ENCODE results near the gene MAP7D3. TPM values are rescaled to one million over a fixed set of nuclear protein-coding genes. Genes with fewer than 3 reads are reported as not detected.

The MAP7D3 gene
- polyA plus RNA-seq, 1 donor from 2014 or later = 0.68 TPM

DNA sequence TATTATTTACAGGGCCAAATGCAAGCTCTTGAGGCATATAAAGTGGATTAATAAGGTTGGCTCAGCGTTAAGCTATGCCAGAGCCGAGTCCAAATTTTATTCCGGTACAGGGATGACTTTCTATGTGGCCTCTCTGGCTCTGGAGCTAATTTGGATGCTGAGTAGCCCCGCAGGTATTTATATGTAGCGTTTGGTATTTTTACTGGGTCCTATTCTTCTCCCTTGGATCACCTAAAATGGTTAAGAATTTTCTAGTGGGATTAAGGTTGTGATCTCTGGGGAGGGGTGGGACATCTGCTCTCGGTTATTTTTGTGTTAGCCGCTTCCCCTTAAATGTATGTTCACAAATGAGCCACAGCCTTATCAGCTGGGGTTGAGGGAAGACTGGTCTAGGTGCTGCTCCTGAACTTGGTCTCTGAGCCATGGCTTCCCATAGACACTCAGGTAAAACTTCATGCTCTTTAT, 54.5 kb downstream of the MAP7D3 start:
- H2AFZ ChIP-seq (ENCODE audit: low read depth, low read length) = no peak overlapping the region
- no peaks in the 10 kb centered on the region for H3K9me2 ChIP-seq (ENCODE audit: insufficient read depth, low read length)
- H3K27ac ChIP-seq (ENCODE audit: low read length) = no peak overlapping the region
- no peak for TF ChIP-seq MXI1 (conservative IDR thresholded peaks at IDR 0.05; ENCODE audit: poor library complexity, severe bottlenecking)
- TF ChIP-seq, protein P1, sequence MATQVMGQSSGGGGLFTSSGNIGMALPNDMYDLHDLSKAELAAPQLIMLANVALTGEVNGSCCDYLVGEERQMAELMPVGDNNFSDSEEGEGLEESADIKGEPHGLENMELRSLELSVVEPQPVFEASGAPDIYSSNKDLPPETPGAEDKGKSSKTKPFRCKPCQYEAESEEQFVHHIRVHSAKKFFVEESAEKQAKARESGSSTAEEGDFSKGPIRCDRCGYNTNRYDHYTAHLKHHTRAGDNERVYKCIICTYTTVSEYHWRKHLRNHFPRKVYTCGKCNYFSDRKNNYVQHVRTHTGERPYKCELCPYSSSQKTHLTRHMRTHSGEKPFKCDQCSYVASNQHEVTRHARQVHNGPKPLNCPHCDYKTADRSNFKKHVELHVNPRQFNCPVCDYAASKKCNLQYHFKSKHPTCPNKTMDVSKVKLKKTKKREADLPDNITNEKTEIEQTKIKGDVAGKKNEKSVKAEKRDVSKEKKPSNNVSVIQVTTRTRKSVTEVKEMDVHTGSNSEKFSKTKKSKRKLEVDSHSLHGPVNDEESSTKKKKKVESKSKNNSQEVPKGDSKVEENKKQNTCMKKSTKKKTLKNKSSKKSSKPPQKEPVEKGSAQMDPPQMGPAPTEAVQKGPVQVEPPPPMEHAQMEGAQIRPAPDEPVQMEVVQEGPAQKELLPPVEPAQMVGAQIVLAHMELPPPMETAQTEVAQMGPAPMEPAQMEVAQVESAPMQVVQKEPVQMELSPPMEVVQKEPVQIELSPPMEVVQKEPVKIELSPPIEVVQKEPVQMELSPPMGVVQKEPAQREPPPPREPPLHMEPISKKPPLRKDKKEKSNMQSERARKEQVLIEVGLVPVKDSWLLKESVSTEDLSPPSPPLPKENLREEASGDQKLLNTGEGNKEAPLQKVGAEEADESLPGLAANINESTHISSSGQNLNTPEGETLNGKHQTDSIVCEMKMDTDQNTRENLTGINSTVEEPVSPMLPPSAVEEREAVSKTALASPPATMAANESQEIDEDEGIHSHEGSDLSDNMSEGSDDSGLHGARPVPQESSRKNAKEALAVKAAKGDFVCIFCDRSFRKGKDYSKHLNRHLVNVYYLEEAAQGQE (IDR thresholded peaks at IDR 0.05; ENCODE audit: borderline replicate concordance) = no peak
- TF ChIP-seq, protein P2, sequence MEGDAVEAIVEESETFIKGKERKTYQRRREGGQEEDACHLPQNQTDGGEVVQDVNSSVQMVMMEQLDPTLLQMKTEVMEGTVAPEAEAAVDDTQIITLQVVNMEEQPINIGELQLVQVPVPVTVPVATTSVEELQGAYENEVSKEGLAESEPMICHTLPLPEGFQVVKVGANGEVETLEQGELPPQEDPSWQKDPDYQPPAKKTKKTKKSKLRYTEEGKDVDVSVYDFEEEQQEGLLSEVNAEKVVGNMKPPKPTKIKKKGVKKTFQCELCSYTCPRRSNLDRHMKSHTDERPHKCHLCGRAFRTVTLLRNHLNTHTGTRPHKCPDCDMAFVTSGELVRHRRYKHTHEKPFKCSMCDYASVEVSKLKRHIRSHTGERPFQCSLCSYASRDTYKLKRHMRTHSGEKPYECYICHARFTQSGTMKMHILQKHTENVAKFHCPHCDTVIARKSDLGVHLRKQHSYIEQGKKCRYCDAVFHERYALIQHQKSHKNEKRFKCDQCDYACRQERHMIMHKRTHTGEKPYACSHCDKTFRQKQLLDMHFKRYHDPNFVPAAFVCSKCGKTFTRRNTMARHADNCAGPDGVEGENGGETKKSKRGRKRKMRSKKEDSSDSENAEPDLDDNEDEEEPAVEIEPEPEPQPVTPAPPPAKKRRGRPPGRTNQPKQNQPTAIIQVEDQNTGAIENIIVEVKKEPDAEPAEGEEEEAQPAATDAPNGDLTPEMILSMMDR (IDR thresholded peaks at IDR 0.05; ENCODE audit: poor library complexity, severe bottlenecking) = no peak
- TF ChIP-seq EZH2 (IDR thresholded peaks at IDR 0.05; ENCODE audit: borderline replicate concordance, insufficient read depth, low read length, poor library complexity, severe bottlenecking) = no peak
- no peak for TF ChIP-seq POLR2AphosphoS5 (IDR thresholded peaks at IDR 0.05)
- no peak for TF ChIP-seq RAD21 (conservative IDR thresholded peaks at IDR 0.05)
- TF ChIP-seq EP300 (conservative IDR thresholded peaks at IDR 0.05; ENCODE audit: poor library complexity, severe bottlenecking) = no peak
- no peak for TF ChIP-seq SMC3 (conservative IDR thresholded peaks at IDR 0.05; ENCODE audit: poor library complexity)
- TF ChIP-seq TAF1 (IDR thresholded peaks at IDR 0.05; ENCODE audit: low read depth) = no peak
- H3K79me2 ChIP-seq (replicated peaks; ENCODE audit: insufficient read depth, low read length) = no peaks in the 10 kb centered on the region
- no peaks in the 10 kb centered on the region for H3K9me3 ChIP-seq (ENCODE audit: low read length)
- no peak overlapping the region for H3K9ac ChIP-seq (ENCODE audit: low read length)
- no peaks in the 10 kb centered on the region for H3K27me3 ChIP-seq (ENCODE audit: insufficient read depth, low read depth, low read length)
- no peak overlapping the region for H3K4me3 ChIP-seq (ENCODE audit: low read length)
- no peaks in the 10 kb centered on the region for H3K36me3 ChIP-seq (ENCODE audit: insufficient read depth, low read length)
- no peaks in the 10 kb centered on the region for H4K20me1 ChIP-seq (ENCODE audit: insufficient read depth)
- H3K4me2 ChIP-seq (ENCODE audit: low read length) = no peak overlapping the region
- H3F3A ChIP-seq (ENCODE audit: insufficient read depth, low read length, poor library complexity, severe bottlenecking) = no peaks in the 10 kb centered on the region

DNA sequence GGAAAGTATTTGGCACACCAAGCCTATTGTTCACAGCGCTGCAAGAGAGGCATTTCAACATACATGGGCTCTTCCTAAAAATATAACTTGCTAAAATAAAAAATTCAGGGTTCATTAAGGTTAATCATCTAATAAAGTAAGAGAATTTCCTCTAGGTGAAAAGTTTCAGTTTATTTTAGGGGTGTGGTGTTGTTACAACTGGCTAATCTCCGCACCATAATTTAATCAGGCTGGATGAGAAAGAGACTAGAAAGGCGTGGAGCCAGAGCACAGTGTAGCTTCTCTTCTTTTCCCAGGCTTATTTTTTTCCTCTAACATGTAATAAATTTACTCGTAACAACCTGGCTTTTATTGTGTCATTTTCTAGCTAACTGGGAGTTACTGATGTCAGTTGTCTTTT, 56.0 kb downstream of the MAP7D3 start:
- Histone ChIP-seq H2AFZ (ENCODE audit: low read depth, low read length) (no peak overlapping the region), H3F3A (ENCODE audit: insufficient read depth, low read length, poor library complexity, severe bottlenecking) (no peaks in the 10 kb centered on the region), H3K27me3 (ENCODE audit: insufficient read depth, low read depth, low read length) (no peaks in the 10 kb centered on the region), H3K4me2 (ENCODE audit: low read length) (no peak overlapping the region), H3K9ac (ENCODE audit: low read length) (no peak overlapping the region), H4K20me1 (ENCODE audit: insufficient read depth) (no peaks in the 10 kb centered on the region), H3K27ac (ENCODE audit: low read length) (no peak overlapping the region), H3K9me3 (ENCODE audit: low read length) (no peaks in the 10 kb centered on the region), H3K9me2 (ENCODE audit: insufficient read depth, low read length) (no peaks in the 10 kb centered on the region), H3K79me2 (replicated peaks; ENCODE audit: insufficient read depth, low read length) (no peaks in the 10 kb centered on the region), H3K36me3 (ENCODE audit: insufficient read depth, low read length) (no peaks in the 10 kb centered on the region), H3K4me3 (ENCODE audit: low read length) (no peak overlapping the region)
- TF ChIP-seq EZH2 (IDR thresholded peaks at IDR 0.05; ENCODE audit: borderline replicate concordance, insufficient read depth, low read length, poor library complexity, severe bottlenecking) (no peak), TAF1 (IDR thresholded peaks at IDR 0.05; ENCODE audit: low read depth) (no peak), MXI1 (conservative IDR thresholded peaks at IDR 0.05; ENCODE audit: poor library complexity, severe bottlenecking) (no peak), EP300 (conservative IDR thresholded peaks at IDR 0.05; ENCODE audit: poor library complexity, severe bottlenecking) (no peak), POLR2AphosphoS5 (IDR thresholded peaks at IDR 0.05) (no peak), SMC3 (conservative IDR thresholded peaks at IDR 0.05; ENCODE audit: poor library complexity) (no peak), RAD21 (conservative IDR thresholded peaks at IDR 0.05) (no peak)
- TF ChIP-seq, protein P2 (IDR thresholded peaks at IDR 0.05; ENCODE audit: poor library complexity, severe bottlenecking) = no peak
- TF ChIP-seq, protein P1 (IDR thresholded peaks at IDR 0.05; ENCODE audit: borderline replicate concordance) = no peak

Measured in neural cell (in vitro differentiated cells).